ENCODE measurements around the gene RPRD1B. TPM values are rescaled to one million over a fixed set of nuclear protein-coding genes. Genes with fewer than 3 reads are reported as not detected.

The RPRD1B gene
- total RNA-seq, 1 donor from 2014 or later = 29.2 TPM

- Mint-ChIP-seq H3K27me3 (ENCODE audit: unreplicated experiment) (no peaks in the 10 kb centered on the region), H3K4me3 (ENCODE audit: unreplicated experiment) (no peak overlapping the region), H3K27ac (ENCODE audit: unreplicated experiment) (no peak overlapping the region)
Observed at GRCh38 chr20:38055294-38055693, 21.7 kb downstream of the RPRD1B start.

GRCh38 chr20:38055848-38056247 is 22.3 kb downstream of the RPRD1B start:
- TF ChIP-seq CTCF (IDR thresholded peaks at IDR 0.05; ENCODE audit: partially characterized antibody, unreplicated experiment) = no peak
- H3K27ac Mint-ChIP-seq (ENCODE audit: unreplicated experiment) = no peak overlapping the region
- H3K4me3 Mint-ChIP-seq (ENCODE audit: unreplicated experiment) = no peak overlapping the region
- H3K4me1 Mint-ChIP-seq (ENCODE audit: low read depth, unreplicated experiment) = peaks cover 5% of the 10 kb centered on the region
- H3K36me3 Mint-ChIP-seq (ENCODE audit: unreplicated experiment) = no peaks in the 10 kb centered on the region
- no peak for DNase-seq
- no peaks in the 10 kb centered on the region for H3K27me3 Mint-ChIP-seq (ENCODE audit: unreplicated experiment)
- H3K9me3 Mint-ChIP-seq (ENCODE audit: unreplicated experiment) = no peaks in the 10 kb centered on the region

More at GRCh38 chr20:38055294-38055693, 21.7 kb downstream of the RPRD1B start:
- Mint-ChIP-seq H3K9me3 (ENCODE audit: unreplicated experiment) (no peaks in the 10 kb centered on the region), H3K4me1 (ENCODE audit: low read depth, unreplicated experiment) (peaks cover 5% of the 10 kb centered on the region), H3K36me3 (ENCODE audit: unreplicated experiment) (no peaks in the 10 kb centered on the region)
- no peak for DNase-seq
- no peak for TF ChIP-seq CTCF (IDR thresholded peaks at IDR 0.05; ENCODE audit: partially characterized antibody, unreplicated experiment)

- Mint-ChIP-seq H3K36me3 (ENCODE audit: unreplicated experiment) (no peaks in the 10 kb centered on the region), H3K4me3 (ENCODE audit: unreplicated experiment) (no peak overlapping the region), H3K9me3 (ENCODE audit: unreplicated experiment) (no peaks in the 10 kb centered on the region), H3K27ac (ENCODE audit: unreplicated experiment) (no peak overlapping the region), H3K4me1 (ENCODE audit: low read depth, unreplicated experiment) (peaks cover 5% of the 10 kb centered on the region), H3K27me3 (ENCODE audit: unreplicated experiment) (no peaks in the 10 kb centered on the region)
- peak; percentile 96 for TF ChIP-seq CTCF (IDR thresholded peaks at IDR 0.05; ENCODE audit: partially characterized antibody, unreplicated experiment)
- DNase-seq = peak; percentile 93
Observed at GRCh38 chr20:38057351-38057972, 23.9 kb downstream of the RPRD1B start.

GRCh38 chr20:38059832-38060231 is 26.3 kb downstream of the RPRD1B start:
- DNase-seq = no peak
- Mint-ChIP-seq H3K9me3 (ENCODE audit: unreplicated experiment) (no peaks in the 10 kb centered on the region), H3K4me3 (ENCODE audit: unreplicated experiment) (no peak overlapping the region), H3K27me3 (ENCODE audit: unreplicated experiment) (no peaks in the 10 kb centered on the region), H3K36me3 (ENCODE audit: unreplicated experiment) (no peaks in the 10 kb centered on the region), H3K27ac (ENCODE audit: unreplicated experiment) (no peak overlapping the region), H3K4me1 (ENCODE audit: low read depth, unreplicated experiment) (peaks cover 2% of the 10 kb centered on the region)
- TF ChIP-seq CTCF (IDR thresholded peaks at IDR 0.05; ENCODE audit: partially characterized antibody, unreplicated experiment) = no peak

GRCh38 chr20:38060536-38060935 is 27.0 kb downstream of the RPRD1B start:
- Mint-ChIP-seq H3K9me3 (ENCODE audit: unreplicated experiment) (no peaks in the 10 kb centered on the region), H3K27me3 (ENCODE audit: unreplicated experiment) (no peaks in the 10 kb centered on the region), H3K36me3 (ENCODE audit: unreplicated experiment) (no peaks in the 10 kb centered on the region), H3K4me1 (ENCODE audit: low read depth, unreplicated experiment) (peaks cover 2% of the 10 kb centered on the region), H3K27ac (ENCODE audit: unreplicated experiment) (no peak overlapping the region), H3K4me3 (ENCODE audit: unreplicated experiment) (no peak overlapping the region)
- no peak for TF ChIP-seq CTCF (IDR thresholded peaks at IDR 0.05; ENCODE audit: partially characterized antibody, unreplicated experiment)
- DNase-seq = no peak
